HEK293T (cell line): Measurements from ENCODE around the gene TMEM134.

Source experiments
- CTCF ChIA-PET: fragments of 350-600 bp; formaldehyde crosslinking; extraction: SDS; loops from one replicate; lab custom pipeline; 2021; ENCODE audit warnings: antibody characterized with exemption, inconsistent platforms; lab: Yijun Ruan, JAX
- POLR2A ChIA-PET: fragments of 350-600 bp; formaldehyde crosslinking; extraction: SDS; loops from one replicate; lab custom pipeline; 2020; ENCODE audit warnings: antibody characterized with exemption, inconsistent platforms; lab: Yijun Ruan, JAX
- DNase-seq: peaks from one replicate; pipeline ENCODE4 v3.0.0; 2012; ENCODE audit warnings: mixed read lengths; ENCODE audit errors: extremely low spot score
- ARNT ChIP-seq: fragments of 450-650 bp; IDR thresholded peaks from 2 replicates; pipeline ENCODE4 v1.6.1; 2017; ENCODE audit warnings: mild to moderate bottlenecking
- BHLHE40 ChIP-seq: fragments of 450-650 bp; IDR thresholded peaks from 2 replicates; pipeline ENCODE4 v1.6.1; 2016; ENCODE audit warnings: mild to moderate bottlenecking, moderate library complexity, borderline replicate concordance
- CTBP1 ChIP-seq: fragments of 450-650 bp; IDR thresholded peaks from 2 replicates; pipeline ENCODE4 v1.6.1; 2016; ENCODE audit warnings: borderline replicate concordance
- ELF4 ChIP-seq: fragments of 450-650 bp; IDR thresholded peaks from 2 replicates; pipeline ENCODE4 v1.6.1; 2017; ENCODE audit warnings: antibody characterized with exemption
- FOXA1 ChIP-seq: fragments of 450-650 bp; IDR thresholded peaks from 2 replicates; pipeline ENCODE4 v1.6.1; 2016; ENCODE audit warnings: mild to moderate bottlenecking
- FOXK2 ChIP-seq: fragments of 450-650 bp; IDR thresholded peaks from 2 replicates; pipeline ENCODE4 v1.6.1; 2016; ENCODE audit warnings: mild to moderate bottlenecking
- FOXM1 ChIP-seq: fragments of 450-650 bp; IDR thresholded peaks from 2 replicates; pipeline ENCODE4 v1.6.1; 2017; ENCODE audit warnings: mild to moderate bottlenecking, borderline replicate concordance
- HDGF ChIP-seq: fragments of 450-650 bp; IDR thresholded peaks from 2 replicates; pipeline ENCODE4 v1.6.1; 2017; ENCODE audit warnings: antibody characterized with exemption, borderline replicate concordance
- L3MBTL2 ChIP-seq: fragments of 450-650 bp; conservative IDR thresholded peaks from 2 replicates; pipeline ENCODE4 v1.6.1; 2016; ENCODE audit warnings: mild to moderate bottlenecking
- LEF1 ChIP-seq: fragments of 450-650 bp; IDR thresholded peaks from 2 replicates; pipeline ENCODE4 v1.6.1; 2017; ENCODE audit warnings: mild to moderate bottlenecking, borderline replicate concordance
- NFRKB ChIP-seq: fragments of 450-650 bp; IDR thresholded peaks from 2 replicates; pipeline ENCODE4 v1.6.1; 2016; ENCODE audit warnings: mild to moderate bottlenecking, moderate library complexity
- PKNOX1 ChIP-seq: fragments of 450-650 bp; IDR thresholded peaks from 2 replicates; pipeline ENCODE4 v1.6.1; 2016
- SP1 ChIP-seq: fragments of 450-650 bp; IDR thresholded peaks from 2 replicates; pipeline ENCODE4 v1.6.1; 2017
- SUZ12 ChIP-seq: fragments of 450-650 bp; IDR thresholded peaks from 2 replicates; pipeline ENCODE4 v1.6.1; 2016; ENCODE audit warnings: mild to moderate bottlenecking
- TARDBP ChIP-seq: fragments of 450-650 bp; IDR thresholded peaks from 2 replicates; pipeline ENCODE4 v1.6.1; 2016
- ZNF384 ChIP-seq: fragments of 450-650 bp; IDR thresholded peaks from 2 replicates; pipeline ENCODE4 v1.6.1; 2016

Gene TMEM134

DNA sequence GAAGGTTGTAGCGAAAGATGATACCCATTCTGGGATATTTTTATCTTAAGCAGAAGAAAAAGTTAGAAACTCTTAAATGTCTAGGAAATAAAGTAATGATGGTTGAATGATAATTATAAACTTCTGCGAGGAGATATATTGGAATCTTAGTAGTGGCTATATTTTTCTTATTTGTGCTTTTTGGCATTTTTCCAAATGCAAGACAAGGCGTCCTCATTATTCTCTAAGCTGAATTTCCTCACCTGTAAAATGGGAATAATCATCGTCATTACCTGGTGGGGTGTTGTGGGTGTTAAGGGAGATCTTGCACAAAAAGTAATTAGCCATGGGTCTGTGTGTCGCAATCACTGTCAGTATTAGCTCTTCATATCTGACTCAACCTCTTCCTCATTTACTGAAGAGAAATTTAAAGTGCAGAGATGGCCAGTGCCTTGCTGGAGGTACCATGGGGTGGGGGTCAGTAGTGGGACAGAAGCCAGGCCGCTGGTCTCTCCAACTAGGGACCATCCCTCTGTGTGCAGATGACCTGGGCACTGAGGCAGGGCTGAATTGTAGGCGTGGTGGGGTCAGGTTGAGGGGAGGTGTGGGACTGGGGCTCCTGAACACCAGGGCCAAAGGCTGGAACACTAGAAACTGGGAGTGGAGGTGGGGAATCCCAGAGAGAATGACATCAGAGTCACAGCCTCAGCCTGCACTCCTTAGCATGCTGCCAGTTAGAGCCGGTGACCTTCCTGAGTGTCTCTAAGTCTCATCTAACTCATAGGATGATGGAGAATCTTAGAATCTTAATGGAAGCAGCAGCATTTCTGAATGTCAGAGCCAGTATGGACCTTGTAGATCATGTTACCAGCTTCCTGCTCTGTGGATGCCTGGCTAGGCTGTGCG lies 32.0 kb upstream of the TMEM134 start:
- TF ChIP-seq ARNT (no peak), TARDBP (no peak), FOXA1 (no peak), FOXM1 (no peak), FOXK2 (no peak), SUZ12 (no peak), ZNF384 (no peak)

GRCh38 chr11:67500484-67500821 lies 31.4 kb upstream of the TMEM134 start:
- DNase-seq, result no peak
- ChIA-PET CTCF (no interaction called here), POLR2A (no interaction called here)
- TF ChIP-seq ZNF384 (no peak), ARNT (no peak), NFRKB (no peak), ELF4 (no peak), L3MBTL2 (no peak), CTBP1 (no peak), SUZ12 (no peak), HDGF (no peak), LEF1 (no peak), TARDBP (no peak), FOXK2 (no peak), BHLHE40 (no peak)

More for the DNA sequence above, 32.0 kb upstream of the TMEM134 start:
- no peak for DNase-seq
- ChIA-PET POLR2A (no interaction called here), CTCF (no interaction called here)

GRCh38 chr11:67499808-67500483 lies 30.9 kb upstream of the TMEM134 start:
- DNase-seq, result no peak
- no peak for TF ChIP-seq SP1
- TF ChIP-seq NFRKB, result no peak
- TF ChIP-seq PKNOX1, result no peak
- no peak for TF ChIP-seq TARDBP
- TF ChIP-seq CTBP1, result no peak
- TF ChIP-seq FOXK2, result no peak
- TF ChIP-seq LEF1, result no peak
- no peak for TF ChIP-seq FOXM1
- no peak for TF ChIP-seq SUZ12
- TF ChIP-seq HDGF, result no peak
- TF ChIP-seq L3MBTL2, result no peak
- TF ChIP-seq ZNF384, result no peak
- POLR2A ChIA-PET, result no interaction called here
- CTCF ChIA-PET, result no interaction called here

DNA sequence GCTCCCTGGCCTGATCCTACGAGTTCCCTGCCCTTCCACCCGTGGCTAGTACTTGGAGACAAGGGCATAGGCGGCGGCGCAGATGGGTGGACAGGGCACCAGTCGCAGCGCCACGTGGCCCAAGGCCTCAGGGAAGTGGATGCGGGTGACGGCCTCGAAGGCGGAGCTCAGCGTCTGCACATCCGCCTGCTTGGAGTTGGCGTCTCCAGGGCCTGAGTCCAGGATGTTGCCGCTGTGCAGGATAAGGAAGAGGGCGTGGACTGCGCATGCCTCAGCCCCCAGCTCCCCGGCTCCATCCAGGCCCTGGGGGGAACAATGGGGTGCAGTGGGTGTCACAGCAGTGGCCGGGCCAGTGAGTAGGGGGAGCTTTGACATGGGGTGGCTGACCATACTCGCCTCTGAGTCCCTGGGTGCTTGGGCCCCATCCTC lies 29.5 kb upstream of the TMEM134 start:
- DNase-seq, result no peak
- ChIA-PET POLR2A (no interaction called here), CTCF (interaction anchor here (0.8 kb wide), 1 partner anchor 97 kb away, joined by 3 read pairs; the partner anchor contains the start of gene PPP1CA)
- no peak for TF ChIP-seq SUZ12
- no peak for TF ChIP-seq FOXM1
- no peak for TF ChIP-seq CTBP1
- no peak for TF ChIP-seq FOXK2
- no peak for TF ChIP-seq BHLHE40
- no peak for TF ChIP-seq ZNF384
- TF ChIP-seq PKNOX1, result no peak
- TF ChIP-seq ELF4, result no peak
- TF ChIP-seq HDGF, result no peak
- no peak for TF ChIP-seq FOXA1
- TF ChIP-seq L3MBTL2, result no peak
- TF ChIP-seq TARDBP, result no peak
- TF ChIP-seq SP1, result no peak
- no peak for TF ChIP-seq LEF1
- TF ChIP-seq NFRKB, result no peak

GRCh38 chr11:67497656-67498291 lies 28.7 kb upstream of the TMEM134 start:
- TF ChIP-seq LEF1, result no peak
- TF ChIP-seq CTBP1, result no peak
- TF ChIP-seq FOXK2, result no peak
- TF ChIP-seq PKNOX1, result no peak
- no peak for TF ChIP-seq FOXM1
- TF ChIP-seq NFRKB, result no peak
- no peak for TF ChIP-seq SUZ12
- no peak for TF ChIP-seq ELF4
- TF ChIP-seq HDGF, result no peak
- no peak for TF ChIP-seq L3MBTL2
- no peak for DNase-seq
- CTCF ChIA-PET, result no interaction called here
- POLR2A ChIA-PET, result no interaction called here
